T-helper 1 cell (primary cell): ENCODE measurements around the gene MLKL.
A peak's percentile ranks its signal among the peaks of the same experiment; 100 is the strongest.

Source experiments
- DNase-seq, 5 donors: peaks; one replicate each; pipeline ENCODE4 v3.0.0-alpha.2; 2012 to 2020
- total RNA-seq, 4 donors: gene quantifications; one replicate each; lab custom pipeline; 2026; lab: John Stamatoyannopoulos, UW

The MLKL gene
- total RNA-seq: 35.2 to 64.5 (median 55.2) reads per million in 4 donors

GRCh38 chr16:74700438-74701225, at the start of gene MLKL:
TSS of gene MLKL (minus strand) at chr16:74700862. CDS start at chr16:74695757, 5,105 bp downstream.
- peak; percentile 31 to 58 (median 45) for DNase-seq

DNA sequence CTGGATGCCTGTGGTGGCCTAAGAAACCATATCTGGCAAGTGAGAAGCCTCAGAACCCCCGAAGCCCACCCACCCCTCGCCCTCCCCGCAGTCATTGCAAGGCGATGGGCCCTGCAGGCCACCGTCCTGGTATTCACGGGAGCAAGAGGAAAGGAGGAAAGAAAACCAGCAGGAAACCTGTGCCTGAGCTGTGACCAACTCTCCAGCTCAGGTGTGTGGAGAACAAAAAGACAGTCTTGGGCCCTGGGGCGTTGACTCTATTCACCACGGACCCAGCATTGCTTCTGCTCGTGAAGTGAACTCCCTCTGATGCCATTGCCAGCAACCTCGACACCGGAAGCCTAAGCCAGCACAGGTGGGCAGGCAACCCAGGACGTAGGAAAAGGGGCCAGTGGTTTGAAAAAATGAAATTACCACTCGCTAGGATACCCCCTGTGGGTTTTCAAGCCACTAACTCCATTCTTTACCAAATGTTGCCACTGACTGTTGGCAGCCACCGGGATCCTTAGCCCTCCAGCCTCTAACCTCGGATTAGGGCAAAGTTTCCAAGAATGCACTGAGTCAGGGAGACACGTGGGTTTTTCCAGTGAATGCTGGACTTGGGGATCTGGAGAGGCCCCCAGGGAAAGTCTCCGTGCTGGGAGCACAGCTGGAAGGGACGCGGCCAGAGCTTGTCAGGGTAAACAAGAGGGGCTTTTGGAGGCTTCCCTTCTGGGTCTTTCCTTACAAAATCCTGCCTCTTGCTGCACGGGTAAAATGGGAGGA, 48.8 kb upstream of the MLKL start:
- DNase-seq: no peak

DNA sequence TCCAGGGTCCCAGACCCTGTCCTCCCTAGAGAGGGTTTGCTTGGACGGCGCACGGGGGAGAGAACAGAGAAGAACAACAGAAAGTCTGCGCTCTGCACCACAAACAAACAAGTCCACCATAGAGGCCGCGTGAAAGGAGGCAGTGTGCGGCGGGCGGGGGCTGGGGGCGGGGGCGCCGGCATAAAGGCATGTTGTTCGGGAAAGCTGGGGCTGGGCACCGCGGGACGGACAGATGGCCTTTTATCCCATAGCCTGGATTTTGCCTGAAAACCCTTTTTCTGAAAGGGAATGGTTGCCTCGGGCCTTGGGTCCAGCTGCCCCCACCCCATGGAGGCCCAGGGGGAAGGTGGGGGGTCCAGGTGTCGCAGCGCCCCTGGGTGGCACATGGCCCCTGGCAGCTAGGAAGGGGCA, 48.0 kb upstream of the MLKL start:
- no peak for DNase-seq

- no peak for DNase-seq
Observed at GRCh38 chr16:74747716-74748615, 47.3 kb upstream of the MLKL start.

DNA sequence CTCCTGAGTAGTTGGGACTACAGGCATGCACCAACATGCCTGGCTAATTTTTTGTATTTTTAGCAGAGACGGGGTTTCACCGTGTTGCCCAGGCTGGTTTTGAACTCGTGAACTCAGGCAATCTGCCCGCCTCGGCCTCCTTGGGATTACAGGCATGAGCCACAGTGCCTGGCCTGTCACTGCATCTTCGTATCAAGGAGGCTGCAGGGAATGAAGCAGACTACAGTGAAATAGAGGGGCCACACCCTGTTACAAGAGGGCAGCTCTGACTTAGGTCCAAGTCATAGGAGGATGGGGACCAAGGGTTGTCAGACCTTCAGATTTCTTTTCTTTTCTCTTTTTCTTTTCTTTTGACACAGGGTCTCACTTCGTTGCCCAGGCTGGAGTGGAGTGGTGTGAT, 45.3 kb upstream of the MLKL start:
- no peak for DNase-seq

- no peak for DNase-seq
Observed at GRCh38 chr16:74745109-74745615, 44.5 kb upstream of the MLKL start.

- no peak for DNase-seq
Observed at GRCh38 chr16:74744566-74744965, 43.9 kb upstream of the MLKL start.

DNA sequence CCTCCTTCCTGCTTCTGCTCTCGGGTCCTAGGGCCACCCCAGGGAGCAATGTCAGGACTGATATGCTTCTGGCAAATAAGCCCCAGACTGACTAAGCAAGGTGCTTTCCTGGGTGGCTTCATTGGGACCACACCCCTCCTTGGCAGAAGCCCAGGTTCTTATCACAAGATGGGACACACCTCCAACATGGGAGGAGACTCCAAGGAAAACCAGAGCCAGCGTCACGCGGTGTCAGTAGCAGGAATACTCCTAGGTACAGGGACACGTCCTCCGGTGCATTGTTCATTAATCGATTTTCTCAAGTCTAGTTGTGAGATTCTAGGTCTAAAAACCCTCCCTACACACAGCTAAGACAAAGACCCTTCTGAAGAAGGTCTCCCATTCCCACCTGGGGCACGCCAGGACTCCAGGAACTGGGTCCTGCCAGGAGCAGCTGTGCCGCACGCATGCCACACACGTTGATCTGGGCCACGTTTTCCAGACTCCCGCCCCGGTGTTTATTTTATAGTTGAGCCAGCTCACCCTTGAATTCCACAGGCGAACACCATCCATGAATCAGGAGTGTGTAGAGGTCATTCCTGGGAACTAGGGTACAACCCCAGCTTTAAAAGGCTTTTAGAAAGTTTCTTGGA, 43.1 kb upstream of the MLKL start:
- DNase-seq: no peak

- no peak for DNase-seq
Observed at GRCh38 chr16:74743045-74743667, 42.5 kb upstream of the MLKL start.

- DNase-seq: no peak
Observed at GRCh38 chr16:74742051-74742481, 41.4 kb upstream of the MLKL start.

GRCh38 chr16:74740795-74741304, 40.2 kb upstream of the MLKL start:
- DNase-seq: no peak

GRCh38 chr16:74739275-74739674, 38.6 kb upstream of the MLKL start:
- DNase-seq: no peak

- DNase-seq: no peak
Observed at GRCh38 chr16:74738816-74739215, 38.2 kb upstream of the MLKL start.

DNA sequence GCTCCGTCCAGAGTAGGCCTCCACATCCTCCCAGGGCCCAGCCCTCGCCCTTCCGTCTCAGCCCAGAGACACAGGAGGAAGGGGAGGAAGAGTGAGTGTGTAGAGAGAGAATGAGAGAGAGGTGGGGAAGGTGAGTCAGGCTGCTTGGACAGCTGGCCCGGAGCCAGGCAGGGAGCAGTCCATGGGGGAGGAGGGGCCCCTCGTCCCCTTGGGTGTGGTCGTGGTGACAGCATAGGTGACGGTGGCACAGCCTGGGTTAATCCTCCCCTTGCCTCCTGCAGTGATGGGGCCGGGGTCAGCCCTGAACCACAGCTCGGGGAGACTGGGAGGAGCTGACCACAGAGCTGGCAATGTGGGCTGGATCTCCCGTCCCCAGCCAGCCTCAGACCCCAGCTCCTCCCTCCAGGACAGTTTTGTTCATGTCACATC, 37.5 kb upstream of the MLKL start:
- DNase-seq: no peak

- no peak for DNase-seq
Observed at GRCh38 chr16:74737521-74737920, 36.9 kb upstream of the MLKL start.

DNA sequence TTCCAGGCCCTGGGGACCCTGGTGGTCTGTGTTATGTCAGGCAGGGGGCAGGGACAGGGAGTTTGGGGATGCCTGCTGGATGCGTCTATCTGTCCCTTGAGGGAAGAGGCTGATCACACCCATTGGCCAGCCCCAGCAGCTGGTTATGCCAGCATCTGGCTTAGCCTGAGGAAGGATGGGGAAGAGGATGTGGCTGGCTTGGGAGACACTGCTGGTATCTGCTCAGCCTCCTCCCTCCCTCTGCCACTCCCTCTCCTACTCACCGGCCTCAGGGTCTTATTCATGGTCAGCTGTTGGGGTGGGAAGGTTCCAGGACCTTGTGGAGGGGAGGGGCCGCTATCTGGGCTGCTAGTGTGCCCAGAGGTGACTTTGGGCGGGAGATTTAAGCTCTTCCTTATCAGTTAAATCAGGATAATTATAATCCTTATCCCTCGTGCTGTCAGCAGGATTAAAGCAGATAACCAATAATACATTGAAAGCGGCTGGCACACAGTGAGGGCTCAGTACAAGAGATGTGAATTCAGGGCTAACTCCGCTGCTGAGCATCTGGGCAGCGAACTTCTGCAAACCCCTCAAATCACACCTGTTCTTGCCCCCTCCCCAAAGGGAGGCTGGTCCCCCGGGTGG, 36.0 kb upstream of the MLKL start:
- DNase-seq: no peak

GRCh38 chr16:74735554-74735953, 34.9 kb upstream of the MLKL start:
- DNase-seq: no peak

DNA sequence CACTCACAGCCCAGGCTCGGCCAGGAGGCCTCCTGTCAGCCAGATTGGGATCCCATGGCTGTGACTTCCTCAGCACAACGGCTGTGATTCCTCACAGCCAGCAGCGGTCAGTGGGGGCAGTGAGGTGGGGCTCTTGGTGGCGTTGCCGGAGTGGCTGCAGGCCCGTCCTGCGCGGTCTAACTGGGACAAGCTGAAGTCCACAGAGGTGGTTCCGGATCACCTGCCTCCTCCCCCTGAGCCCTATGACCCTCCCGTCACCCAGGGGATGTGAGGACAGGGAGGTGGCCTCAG, 34.4 kb upstream of the MLKL start:
- DNase-seq: no peak

DNA sequence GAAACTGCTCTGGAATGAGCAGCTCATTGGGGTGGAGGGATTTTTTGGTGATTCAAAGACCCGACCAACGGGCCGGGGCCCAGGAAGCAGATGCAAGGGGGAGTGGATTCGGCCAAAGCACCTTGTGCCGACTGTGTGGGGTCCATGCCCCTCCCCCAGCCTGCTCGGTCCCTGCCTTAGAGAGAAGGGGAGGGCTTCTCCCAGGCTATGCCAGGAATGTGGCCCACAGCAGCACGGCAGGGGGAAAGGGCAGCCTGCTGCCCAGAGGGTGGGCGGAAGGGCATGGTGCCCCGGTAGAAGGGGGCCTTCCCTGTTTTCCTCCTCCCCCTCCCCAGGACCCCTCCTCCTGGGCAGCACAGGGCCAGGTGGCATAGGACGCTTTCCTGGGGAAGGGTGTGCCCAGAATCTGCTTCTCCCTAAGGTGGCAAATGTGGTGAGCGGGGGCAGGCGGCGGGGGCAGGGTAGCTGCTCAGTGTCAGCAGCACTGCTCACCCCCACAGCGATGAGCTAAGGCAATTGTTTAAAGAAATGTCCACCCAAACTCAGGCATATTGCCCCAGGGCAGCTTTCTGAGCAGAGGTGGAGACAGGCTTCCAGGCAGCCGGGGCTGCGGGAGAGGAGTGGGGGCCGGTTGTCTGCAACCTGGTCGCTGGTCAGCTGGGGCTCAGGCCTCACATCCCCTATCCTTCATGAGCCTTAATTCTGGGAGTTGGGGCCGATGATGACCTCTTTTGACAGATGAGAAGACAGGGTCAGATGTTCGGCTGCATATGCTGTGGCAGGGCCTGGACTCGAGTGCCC, 33.9 kb upstream of the MLKL start:
- DNase-seq: no peak

DNA sequence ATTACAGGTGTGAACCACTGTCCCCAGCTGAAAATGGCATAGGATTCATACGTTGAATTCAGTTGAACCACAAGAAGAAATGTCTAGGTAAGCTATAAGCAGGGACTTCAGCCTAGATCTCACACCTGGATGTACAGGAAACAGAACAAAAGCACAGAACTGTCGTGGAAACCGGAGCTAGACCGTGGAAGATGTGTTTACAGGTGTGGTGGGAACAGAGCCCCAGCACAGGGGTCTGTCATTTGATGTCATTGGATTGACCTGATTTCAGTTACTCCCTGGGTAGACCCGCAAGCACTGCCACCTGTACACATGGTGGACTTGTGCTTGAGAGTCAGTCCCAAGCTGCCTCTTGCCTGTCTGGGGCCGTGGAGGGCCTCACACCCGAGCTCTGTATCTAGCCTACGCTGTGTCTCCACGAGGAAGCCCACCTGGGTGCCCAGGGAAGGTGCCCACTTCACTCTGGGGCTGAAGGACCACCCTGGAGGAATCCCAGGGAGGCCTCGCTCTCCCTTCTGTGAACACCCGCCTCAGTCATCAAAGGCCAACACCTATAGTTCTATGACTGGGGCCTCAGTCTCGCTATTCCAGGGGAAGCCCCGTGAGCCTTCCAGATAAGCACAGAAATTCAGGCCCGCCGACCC, 32.2 kb upstream of the MLKL start:
- no peak for DNase-seq
